NCI-H526 (cell line): ENCODE results near the gene AKR1E2.

ENCODE experiments used
- DNase-seq, 2 experiments: peaks; one replicate each; lab custom pipeline; 2025; lab: John Stamatoyannopoulos, UW

Gene AKR1E2

GRCh38 chr10:4813496-4813895 lies 12.5 kb upstream of the AKR1E2 start:
- DNase-seq: no peak

- DNase-seq: peak in 1 of 2 experiments; percentile 2
These were observed 10.3 kb upstream of the AKR1E2 start for GRCh38 chr10:4815646-4816180.

- DNase-seq: no peak
These were observed 9.0 kb upstream of the AKR1E2 start for GRCh38 chr10:4816966-4817365.

- DNase-seq: no peak
These were observed 6.9 kb upstream of the AKR1E2 start for GRCh38 chr10:4819067-4819466.

GRCh38 chr10:4819707-4820106 lies 6.3 kb upstream of the AKR1E2 start:
- no peak for DNase-seq

GRCh38 chr10:4820804-4821401 lies 5.1 kb upstream of the AKR1E2 start:
- no peak for DNase-seq

GRCh38 chr10:4822208-4822607 lies 3.8 kb upstream of the AKR1E2 start:
- no peak for DNase-seq

- peak in 1 of 2 experiments; percentile 29 for DNase-seq
These were observed 1.2 kb upstream of the AKR1E2 start for GRCh38 chr10:4824791-4825310.

GRCh38 chr10:4825456-4825867 lies 545 bp upstream of the AKR1E2 start:
- no peak for DNase-seq

GRCh38 chr10:4826792-4827324 lies 851 bp downstream of the AKR1E2 start:
- DNase-seq: no peak

GRCh38 chr10:4828005-4828404 lies 2.0 kb downstream of the AKR1E2 start:
- no peak for DNase-seq

- DNase-seq: no peak
These were observed 4.5 kb downstream of the AKR1E2 start for GRCh38 chr10:4830551-4830950.

GRCh38 chr10:4831091-4831490 lies 5.1 kb downstream of the AKR1E2 start:
- no peak for DNase-seq

GRCh38 chr10:4833286-4833685 lies 7.3 kb downstream of the AKR1E2 start:
- DNase-seq: no peak

GRCh38 chr10:4834898-4835405 lies 8.9 kb downstream of the AKR1E2 start:
- DNase-seq: no peak

GRCh38 chr10:4835494-4835918 lies 9.5 kb downstream of the AKR1E2 start:
- no peak for DNase-seq

GRCh38 chr10:4836416-4836969 lies 10.5 kb downstream of the AKR1E2 start:
- DNase-seq: no peak

- DNase-seq: no peak
These were observed 11.5 kb downstream of the AKR1E2 start for GRCh38 chr10:4837551-4837950.

GRCh38 chr10:4838743-4839142 lies 12.7 kb downstream of the AKR1E2 start:
- no peak for DNase-seq

- no peak for DNase-seq
These were observed 13.3 kb downstream of the AKR1E2 start for GRCh38 chr10:4839353-4839752.

- DNase-seq: no peak
These were observed 14.1 kb downstream of the AKR1E2 start for GRCh38 chr10:4840151-4840550.

- DNase-seq: no peak
These were observed 17.6 kb downstream of the AKR1E2 start for GRCh38 chr10:4843525-4844180.

- DNase-seq: no peak
These were observed 18.9 kb downstream of the AKR1E2 start for GRCh38 chr10:4844864-4845263.
